Measurements from ENCODE around the gene TMEM135. TPM values are rescaled to one million over a fixed set of nuclear protein-coding genes. Genes with fewer than 3 reads are reported as not detected.

TMEM135 gene
- total RNA-seq, 1 experiment from 2014 or later, result 14.0 TPM

GRCh38 chr11:87323899-87324298 lies 286.2 kb downstream of the TMEM135 start:
- intact Hi-C loops (cut with micrococcal nuclease), result no loop called here
- Histone ChIP-seq H3K36me3 (ENCODE audit: low read depth, low read length) (0 out of 2 replicates have a peak, but pooled peaks cover 2% of the 10 kb centered on the region), H2AFZ (ENCODE audit: low read length) (no peak overlapping the region), H3K9me3 (ENCODE audit: low read length) (no peaks in the 10 kb centered on the region), H3K4me2 (ENCODE audit: low read length) (no peak overlapping the region), H3K27ac (ENCODE audit: low read length) (no peak overlapping the region), H3K27me3 (ENCODE audit: low read length) (no peaks in the 10 kb centered on the region), H3K4me1 (ENCODE audit: insufficient read depth, low read length) (no peaks in the 10 kb centered on the region), H3K9me2 (replicated peaks; ENCODE audit: low read length) (no peaks in the 10 kb centered on the region), H3K9ac (ENCODE audit: low read length) (no peak overlapping the region), H4K20me1 (ENCODE audit: low read length) (no peaks in the 10 kb centered on the region), H3K79me2 (ENCODE audit: low read length) (no peaks in the 10 kb centered on the region), H3K4me3 (ENCODE audit: low read length) (no peak overlapping the region), H3F3A (ENCODE audit: low read length, unreplicated experiment) (no peaks in the 10 kb centered on the region)
- ATAC-seq, result no peak
- no TSS peak for BruUV-seq (replicated peaks)
- POLR2A ChIA-PET (ENCODE audit: unreplicated experiment), result no interaction called here
- CTCF ChIA-PET, result no interaction called here
- TF ChIP-seq EZH2 (IDR thresholded peaks at IDR 0.05; ENCODE audit: low read length, unreplicated experiment), result no peak
- no peak for TF ChIP-seq EZH2phosphoT487 (IDR thresholded peaks at IDR 0.05; ENCODE audit: borderline replicate concordance, low read length)
- TF ChIP-seq, protein P1, sequence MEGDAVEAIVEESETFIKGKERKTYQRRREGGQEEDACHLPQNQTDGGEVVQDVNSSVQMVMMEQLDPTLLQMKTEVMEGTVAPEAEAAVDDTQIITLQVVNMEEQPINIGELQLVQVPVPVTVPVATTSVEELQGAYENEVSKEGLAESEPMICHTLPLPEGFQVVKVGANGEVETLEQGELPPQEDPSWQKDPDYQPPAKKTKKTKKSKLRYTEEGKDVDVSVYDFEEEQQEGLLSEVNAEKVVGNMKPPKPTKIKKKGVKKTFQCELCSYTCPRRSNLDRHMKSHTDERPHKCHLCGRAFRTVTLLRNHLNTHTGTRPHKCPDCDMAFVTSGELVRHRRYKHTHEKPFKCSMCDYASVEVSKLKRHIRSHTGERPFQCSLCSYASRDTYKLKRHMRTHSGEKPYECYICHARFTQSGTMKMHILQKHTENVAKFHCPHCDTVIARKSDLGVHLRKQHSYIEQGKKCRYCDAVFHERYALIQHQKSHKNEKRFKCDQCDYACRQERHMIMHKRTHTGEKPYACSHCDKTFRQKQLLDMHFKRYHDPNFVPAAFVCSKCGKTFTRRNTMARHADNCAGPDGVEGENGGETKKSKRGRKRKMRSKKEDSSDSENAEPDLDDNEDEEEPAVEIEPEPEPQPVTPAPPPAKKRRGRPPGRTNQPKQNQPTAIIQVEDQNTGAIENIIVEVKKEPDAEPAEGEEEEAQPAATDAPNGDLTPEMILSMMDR (conservative IDR thresholded peaks at IDR 0.05; ENCODE audit: low read depth, low read length), result no peak
- no peak for DNase-seq

GRCh38 chr11:87324817-87325489 lies 287.2 kb downstream of the TMEM135 start:
- intact Hi-C loops (cut with micrococcal nuclease), result no loop called here
- no peak for ATAC-seq

GRCh38 chr11:87325490-87325872 lies 287.7 kb downstream of the TMEM135 start:
- no peaks in the 10 kb centered on the region for H3K27me3 ChIP-seq (ENCODE audit: low read length)
- H3K4me1 ChIP-seq (ENCODE audit: insufficient read depth, low read length), result no peaks in the 10 kb centered on the region
- no TSS peak for BruUV-seq (replicated peaks)
- 0 out of 2 replicates have a peak, but pooled peaks cover 2% of the 10 kb centered on the region for H3K36me3 ChIP-seq (ENCODE audit: low read depth, low read length)
- H3K9me3 ChIP-seq (ENCODE audit: low read length), result no peaks in the 10 kb centered on the region
- H4K20me1 ChIP-seq (ENCODE audit: low read length), result no peaks in the 10 kb centered on the region
- H3K4me2 ChIP-seq (ENCODE audit: low read length), result no peak overlapping the region
- H3K4me3 ChIP-seq (ENCODE audit: low read length), result no peak overlapping the region
- intact Hi-C loops (cut with micrococcal nuclease), result no loop called here
- H2AFZ ChIP-seq (ENCODE audit: low read length), result no peak overlapping the region
- TF ChIP-seq EZH2phosphoT487 (IDR thresholded peaks at IDR 0.05; ENCODE audit: borderline replicate concordance, low read length), result no peak
- TF ChIP-seq, protein P1 (conservative IDR thresholded peaks at IDR 0.05; ENCODE audit: low read depth, low read length), result no peak
- TF ChIP-seq EZH2 (IDR thresholded peaks at IDR 0.05; ENCODE audit: low read length, unreplicated experiment), result no peak
- H3F3A ChIP-seq (ENCODE audit: low read length, unreplicated experiment), result no peaks in the 10 kb centered on the region
- POLR2A ChIA-PET (ENCODE audit: unreplicated experiment), result no interaction called here
- ATAC-seq (no peak), DNase-seq (no peak)
- H3K9me2 ChIP-seq (replicated peaks; ENCODE audit: low read length), result no peaks in the 10 kb centered on the region
- no peaks in the 10 kb centered on the region for H3K79me2 ChIP-seq (ENCODE audit: low read length)
- CTCF ChIA-PET, result no interaction called here
- H3K27ac ChIP-seq (ENCODE audit: low read length), result no peak overlapping the region
- no peak overlapping the region for H3K9ac ChIP-seq (ENCODE audit: low read length)

More at GRCh38 chr11:87324817-87325489, 287.2 kb downstream of the TMEM135 start:
- DNase-seq, result no peak
- TF ChIP-seq EZH2phosphoT487 (IDR thresholded peaks at IDR 0.05; ENCODE audit: borderline replicate concordance, low read length) (no peak), EZH2 (IDR thresholded peaks at IDR 0.05; ENCODE audit: low read length, unreplicated experiment) (no peak)
- TF ChIP-seq, protein P1 (conservative IDR thresholded peaks at IDR 0.05; ENCODE audit: low read depth, low read length), result no peak
- Histone ChIP-seq H3F3A (ENCODE audit: low read length, unreplicated experiment) (no peaks in the 10 kb centered on the region), H4K20me1 (ENCODE audit: low read length) (no peaks in the 10 kb centered on the region), H3K9me2 (replicated peaks; ENCODE audit: low read length) (no peaks in the 10 kb centered on the region), H3K4me3 (ENCODE audit: low read length) (no peak overlapping the region), H3K27ac (ENCODE audit: low read length) (no peak overlapping the region), H3K4me1 (ENCODE audit: insufficient read depth, low read length) (no peaks in the 10 kb centered on the region), H3K4me2 (ENCODE audit: low read length) (no peak overlapping the region), H3K79me2 (ENCODE audit: low read length) (no peaks in the 10 kb centered on the region), H3K36me3 (ENCODE audit: low read depth, low read length) (0 out of 2 replicates have a peak, but pooled peaks cover 2% of the 10 kb centered on the region), H3K9me3 (ENCODE audit: low read length) (no peaks in the 10 kb centered on the region), H3K27me3 (ENCODE audit: low read length) (no peaks in the 10 kb centered on the region), H3K9ac (ENCODE audit: low read length) (no peak overlapping the region), H2AFZ (ENCODE audit: low read length) (no peak overlapping the region)
- POLR2A ChIA-PET (ENCODE audit: unreplicated experiment), result no interaction called here
- no TSS peak for BruUV-seq (replicated peaks)
- CTCF ChIA-PET, result no interaction called here

Measured in PC-3 (cell line).